ENCODE data around the gene CD27.

The CD27 gene

GRCh38 chr12:6440391-6440790 lies 4.4 kb upstream of the CD27 start:
- no peaks in the 10 kb centered on the region for H3K4me1 ChIP-seq (ENCODE audit: control insufficient read depth, insufficient read depth, low read length)
- TF ChIP-seq SP2 (tag by site-specific recombination; IDR thresholded peaks at IDR 0.05) (no peak), ZNF48 (tag by site-specific recombination; IDR thresholded peaks at IDR 0.05) (no peak), ZNF426 (tag by site-specific recombination; IDR thresholded peaks at IDR 0.05) (no peak), ZNF114 (tag by site-specific recombination; IDR thresholded peaks at IDR 0.05) (no peak), ZNF24 (tag by site-specific recombination; IDR thresholded peaks at IDR 0.05) (no peak), ZNF580 (tag by site-specific recombination; IDR thresholded peaks at IDR 0.05) (no peak), ZNF16 (tag by site-specific recombination; IDR thresholded peaks at IDR 0.05; ENCODE audit: low read depth) (no peak)
- TF ChIP-seq, protein P1, sequence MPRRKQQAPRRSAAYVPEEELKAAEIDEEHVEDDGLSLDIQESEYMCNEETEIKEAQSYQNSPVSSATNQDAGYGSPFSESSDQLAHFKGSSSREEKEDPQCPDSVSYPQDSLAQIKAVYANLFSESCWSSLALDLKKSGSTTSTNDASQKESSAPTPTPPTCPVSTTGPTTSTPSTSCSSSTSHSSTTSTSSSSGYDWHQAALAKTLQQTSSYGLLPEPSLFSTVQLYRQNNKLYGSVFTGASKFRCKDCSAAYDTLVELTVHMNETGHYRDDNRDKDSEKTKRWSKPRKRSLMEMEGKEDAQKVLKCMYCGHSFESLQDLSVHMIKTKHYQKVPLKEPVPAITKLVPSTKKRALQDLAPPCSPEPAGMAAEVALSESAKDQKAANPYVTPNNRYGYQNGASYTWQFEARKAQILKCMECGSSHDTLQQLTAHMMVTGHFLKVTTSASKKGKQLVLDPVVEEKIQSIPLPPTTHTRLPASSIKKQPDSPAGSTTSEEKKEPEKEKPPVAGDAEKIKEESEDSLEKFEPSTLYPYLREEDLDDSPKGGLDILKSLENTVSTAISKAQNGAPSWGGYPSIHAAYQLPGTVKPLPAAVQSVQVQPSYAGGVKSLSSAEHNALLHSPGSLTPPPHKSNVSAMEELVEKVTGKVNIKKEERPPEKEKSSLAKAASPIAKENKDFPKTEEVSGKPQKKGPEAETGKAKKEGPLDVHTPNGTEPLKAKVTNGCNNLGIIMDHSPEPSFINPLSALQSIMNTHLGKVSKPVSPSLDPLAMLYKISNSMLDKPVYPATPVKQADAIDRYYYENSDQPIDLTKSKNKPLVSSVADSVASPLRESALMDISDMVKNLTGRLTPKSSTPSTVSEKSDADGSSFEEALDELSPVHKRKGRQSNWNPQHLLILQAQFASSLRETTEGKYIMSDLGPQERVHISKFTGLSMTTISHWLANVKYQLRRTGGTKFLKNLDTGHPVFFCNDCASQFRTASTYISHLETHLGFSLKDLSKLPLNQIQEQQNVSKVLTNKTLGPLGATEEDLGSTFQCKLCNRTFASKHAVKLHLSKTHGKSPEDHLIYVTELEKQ (tag by site-specific recombination; IDR thresholded peaks at IDR 0.05; ENCODE audit: borderline replicate concordance), result no peak
- TF ChIP-seq, protein P2, sequence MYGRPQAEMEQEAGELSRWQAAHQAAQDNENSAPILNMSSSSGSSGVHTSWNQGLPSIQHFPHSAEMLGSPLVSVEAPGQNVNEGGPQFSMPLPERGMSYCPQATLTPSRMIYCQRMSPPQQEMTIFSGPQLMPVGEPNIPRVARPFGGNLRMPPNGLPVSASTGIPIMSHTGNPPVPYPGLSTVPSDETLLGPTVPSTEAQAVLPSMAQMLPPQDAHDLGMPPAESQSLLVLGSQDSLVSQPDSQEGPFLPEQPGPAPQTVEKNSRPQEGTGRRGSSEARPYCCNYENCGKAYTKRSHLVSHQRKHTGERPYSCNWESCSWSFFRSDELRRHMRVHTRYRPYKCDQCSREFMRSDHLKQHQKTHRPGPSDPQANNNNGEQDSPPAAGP (tag by site-specific recombination; IDR thresholded peaks at IDR 0.05), result no peak
- POLR2A ChIA-PET, result interaction anchor here (1.0 kb wide), 1 partner anchor 30 kb away, joined by 3 read pairs; the partner anchor contains the start of gene VAMP1
- H3K4me3 ChIP-seq (ENCODE audit: low read depth, low read length), result no peak overlapping the region
- no peaks in the 10 kb centered on the region for H3K36me3 ChIP-seq (ENCODE audit: control insufficient read depth in 2 of 2, insufficient read depth in 1 of 2, low read length in 2 of 2)
- no peak overlapping the region for H3K27ac ChIP-seq (ENCODE audit: extremely low read depth, low read depth, low read length)
- H3K9me3 ChIP-seq (ENCODE audit: control insufficient read depth, insufficient read depth, low read depth, low read length), result no peaks in the 10 kb centered on the region
- CTCF ChIA-PET, result interaction anchor here (0.6 to 1.4 kb wide), 2 partner anchors 25 to 656 kb away, joined by 3 to 7 read pairs; no protein-coding TSS in a partner anchor

DNA sequence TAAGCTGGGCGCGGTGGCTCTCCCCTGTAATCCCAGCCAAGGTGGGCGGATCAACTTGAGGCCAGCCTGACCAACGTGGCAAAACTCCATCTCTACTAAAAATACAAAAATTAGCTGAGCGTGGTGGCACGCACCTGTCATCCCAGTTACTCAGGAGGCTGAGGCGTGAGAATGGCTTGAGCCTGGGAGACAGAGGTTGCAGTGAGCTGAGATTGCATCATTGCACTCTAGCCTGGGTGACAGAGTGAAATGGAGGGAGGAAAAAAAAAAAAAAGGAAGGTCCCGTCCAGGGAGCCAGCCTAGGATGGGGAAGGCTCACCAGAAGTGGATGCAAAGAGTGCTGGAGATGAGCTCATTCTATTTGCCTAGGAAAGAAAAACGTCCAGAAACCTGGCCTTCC lies 1.9 kb upstream of the CD27 start:
- Histone ChIP-seq H3K36me3 (ENCODE audit: control insufficient read depth in 2 of 2, insufficient read depth in 1 of 2, low read length in 2 of 2) (no peaks in the 10 kb centered on the region), H3K27ac (ENCODE audit: extremely low read depth, low read depth, low read length) (no peak overlapping the region), H3K4me3 (ENCODE audit: low read depth, low read length) (no peak overlapping the region), H3K9me3 (ENCODE audit: control insufficient read depth, insufficient read depth, low read depth, low read length) (no peaks in the 10 kb centered on the region), H3K4me1 (ENCODE audit: control insufficient read depth, insufficient read depth, low read length) (no peaks in the 10 kb centered on the region)
- ChIA-PET CTCF (interaction anchor here (0.7 to 1.5 kb wide), 5 partner anchors 14 to 114 kb away, joined by 3 to 9 read pairs (median 4); no protein-coding TSS in a partner anchor), POLR2A (interaction anchor here (1.7 to 2.0 kb wide), 2 partner anchors 16 to 28 kb away, joined by 4 to 5 read pairs; partner anchors contain the start of gene VAMP1)
- TF ChIP-seq MZF1 (tag by site-specific recombination; IDR thresholded peaks at IDR 0.05; ENCODE audit: borderline replicate concordance), result no peak

DNA sequence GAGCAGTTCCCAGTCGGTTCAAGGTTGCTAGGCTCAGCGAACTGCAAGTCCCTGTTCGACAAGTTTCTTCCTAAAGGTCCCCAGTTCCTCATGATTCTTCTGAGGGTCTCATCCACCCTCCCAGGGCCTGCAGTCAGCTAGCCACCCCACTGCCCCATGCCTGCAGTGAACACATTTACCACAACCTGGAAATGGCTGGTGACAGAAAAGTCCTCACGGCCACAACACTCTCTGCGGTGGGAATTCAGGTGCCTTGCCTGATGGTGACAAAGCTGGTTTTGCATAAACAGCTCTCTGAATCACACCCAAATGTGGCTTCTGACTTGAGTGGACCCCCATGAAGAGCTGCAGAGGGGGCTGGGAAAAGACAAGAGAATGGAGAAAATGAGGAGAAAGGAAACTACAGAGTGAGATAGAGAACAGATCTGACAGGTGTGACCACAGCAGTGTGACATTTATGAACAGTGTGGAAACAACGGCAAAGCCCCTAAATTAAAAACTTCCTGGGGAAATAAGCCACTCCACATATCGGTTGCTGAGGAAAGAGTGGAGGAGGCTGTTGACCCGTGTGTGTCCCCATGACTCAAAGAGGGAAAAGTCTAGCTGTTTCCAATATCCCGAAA lies 1.3 kb upstream of the CD27 start:
- Histone ChIP-seq H3K36me3 (ENCODE audit: control insufficient read depth in 2 of 2, insufficient read depth in 1 of 2, low read length in 2 of 2) (no peaks in the 10 kb centered on the region), H3K4me3 (ENCODE audit: low read depth, low read length) (no peak overlapping the region), H3K9me3 (ENCODE audit: control insufficient read depth, insufficient read depth, low read depth, low read length) (no peaks in the 10 kb centered on the region), H3K4me1 (ENCODE audit: control insufficient read depth, insufficient read depth, low read length) (no peaks in the 10 kb centered on the region), H3K27ac (ENCODE audit: extremely low read depth, low read depth, low read length) (no peak overlapping the region)
- POLR2A ChIA-PET, result interaction anchor here (0.5 to 2.0 kb wide), 4 partner anchors 16 to 217 kb away, joined by 3 to 5 read pairs (median 4); partner anchors contain the start of genes GAPDH and VAMP1
- TF ChIP-seq ZFP3 (tag by site-specific recombination; IDR thresholded peaks at IDR 0.05; ENCODE audit: low read depth), result no peak
- no peak for TF ChIP-seq OSR2 (tag by site-specific recombination; IDR thresholded peaks at IDR 0.05)
- no peak for TF ChIP-seq ZNF530 (tag by site-specific recombination; IDR thresholded peaks at IDR 0.05; ENCODE audit: low read depth)
- no peak for TF ChIP-seq ZBTB1 (tag by site-specific recombination; IDR thresholded peaks at IDR 0.05)
- TF ChIP-seq ZNF629 (tag by site-specific recombination; IDR thresholded peaks at IDR 0.05), result no peak
- TF ChIP-seq ZNF169 (tag by site-specific recombination; IDR thresholded peaks at IDR 0.05), result no peak
- no peak for TF ChIP-seq ZNF48 (tag by site-specific recombination; IDR thresholded peaks at IDR 0.05)
- TF ChIP-seq, protein P3, sequence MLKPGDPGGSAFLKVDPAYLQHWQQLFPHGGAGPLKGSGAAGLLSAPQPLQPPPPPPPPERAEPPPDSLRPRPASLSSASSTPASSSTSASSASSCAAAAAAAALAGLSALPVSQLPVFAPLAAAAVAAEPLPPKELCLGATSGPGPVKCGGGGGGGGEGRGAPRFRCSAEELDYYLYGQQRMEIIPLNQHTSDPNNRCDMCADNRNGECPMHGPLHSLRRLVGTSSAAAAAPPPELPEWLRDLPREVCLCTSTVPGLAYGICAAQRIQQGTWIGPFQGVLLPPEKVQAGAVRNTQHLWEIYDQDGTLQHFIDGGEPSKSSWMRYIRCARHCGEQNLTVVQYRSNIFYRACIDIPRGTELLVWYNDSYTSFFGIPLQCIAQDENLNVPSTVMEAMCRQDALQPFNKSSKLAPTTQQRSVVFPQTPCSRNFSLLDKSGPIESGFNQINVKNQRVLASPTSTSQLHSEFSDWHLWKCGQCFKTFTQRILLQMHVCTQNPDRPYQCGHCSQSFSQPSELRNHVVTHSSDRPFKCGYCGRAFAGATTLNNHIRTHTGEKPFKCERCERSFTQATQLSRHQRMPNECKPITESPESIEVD (tag by site-specific recombination; IDR thresholded peaks at IDR 0.05), result no peak
- no peak for TF ChIP-seq GFI1B (tag by site-specific recombination; IDR thresholded peaks at IDR 0.05)
- TF ChIP-seq KLF16 (tag by site-specific recombination; IDR thresholded peaks at IDR 0.05), result no peak
- TF ChIP-seq ZSCAN5A (tag by site-specific recombination; IDR thresholded peaks at IDR 0.05), result no peak
- CTCF ChIA-PET, result interaction anchor here (0.6 to 1.5 kb wide), 7 partner anchors 14 to 117 kb away, joined by 3 to 9 read pairs (median 3); no protein-coding TSS in a partner anchor
